Thymus (tissue), 11 donors: ENCODE measurements around the gene INTS1. TPM values are rescaled to one million over a fixed set of nuclear protein-coding genes. Genes with fewer than 3 reads are reported as not detected.
"Not testable (repeated sequence)": the region's sequence is repeated elsewhere in the genome, so short reads cannot be mapped to it uniquely, and the experiment has no call there.

Experiments
- DNase-seq, 9 donors: peaks; one replicate each; pipeline ENCODE4 v3.0.0-alpha.2; 2013; ENCODE audit warnings: low spot score in 9 of 9, low read depth in 6 of 9, missing footprints in 1 of 9
- H3K27ac ChIP-seq, 2 donors: one replicate each; pipeline ENCODE4 v1.5.1; 2013; ENCODE audit warnings: control low read depth in 1 of 2, low read depth in 1 of 2, low read length in 1 of 2, mild to moderate bottlenecking in 1 of 2, moderate library complexity in 1 of 2
- H3K27me3 ChIP-seq, 2 donors: one replicate each; pipeline ENCODE4 v1.5.1; 2013; ENCODE audit warnings: low read length in 1 of 2; ENCODE audit not compliant: control insufficient read depth in 2 of 2, insufficient read depth in 1 of 2
- H3K36me3 ChIP-seq, 2 donors: one replicate each; pipeline ENCODE4 v1.5.1; 2013; ENCODE audit warnings: low read length in 1 of 2, mild to moderate bottlenecking in 1 of 2, moderate library complexity in 1 of 2; ENCODE audit not compliant: control insufficient read depth in 2 of 2, insufficient read depth in 2 of 2
- H3K4me1 ChIP-seq, 2 donors: one replicate each; pipeline ENCODE4 v1.5.1; 2013; ENCODE audit warnings: low read length in 2 of 2; ENCODE audit not compliant: control insufficient read depth in 2 of 2, insufficient read depth in 2 of 2
- H3K4me3 ChIP-seq, 2 donors: one replicate each; pipeline ENCODE4 v1.5.1; 2013; ENCODE audit warnings: low read length in 2 of 2, control low read depth in 1 of 2, mild to moderate bottlenecking in 1 of 2
- H3K9me3 ChIP-seq, 2 donors: one replicate each; pipeline ENCODE4 v1.5.1; 2013; ENCODE audit warnings: low read length in 1 of 2, mild to moderate bottlenecking in 1 of 2; ENCODE audit not compliant: control insufficient read depth in 2 of 2, insufficient read depth in 1 of 2
- WGBS: extraction: QIAGEN DNeasy Blood & Tissue Kit; methylation state at CpG from one replicate; pipeline ENCODE4 v1.1.7; 2013; 5-methylcytosine and 5-hydroxymethylcytosine counted together
- polyA plus RNA-seq: library from polyadenylated mRNA; stranded (reverse); fragments of 200-250 nt; gene quantifications from one replicate; pipeline ENCODE4 v1.2.3, GENCODE V29; 2013
- total RNA-seq: library from RNA; stranded (reverse); fragments of 120-200 nt; gene quantifications from one replicate; pipeline ENCODE4 v1.2.4, GENCODE V29; 2013
- donor health status: healthy.

The INTS1 gene
- total and polyA plus RNA-seq, 2 donors = 19.6 to 287 TPM

DNA sequence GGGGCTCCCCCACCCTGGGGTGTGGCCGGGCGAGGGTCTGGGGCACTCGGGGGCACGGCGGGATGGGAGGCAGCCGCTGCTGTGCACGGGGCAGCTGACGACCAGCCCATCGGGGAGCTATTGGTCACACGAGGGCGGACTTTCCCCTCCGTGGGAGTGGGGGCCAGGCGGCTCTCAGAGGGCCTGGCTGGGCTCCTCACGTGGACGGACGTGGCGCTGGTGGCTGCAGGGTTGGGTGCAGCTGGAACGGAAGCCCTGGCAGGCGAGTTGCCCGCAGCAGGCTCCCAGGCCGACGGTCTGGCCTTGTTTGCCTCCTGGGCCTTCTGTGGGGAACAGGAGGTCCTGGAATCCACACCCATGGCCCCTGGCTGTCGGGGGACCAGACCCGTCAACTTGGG lies 59.3 kb downstream of the INTS1 start:
- H3K4me1 ChIP-seq = peaks cover 0 to 2% of the 10 kb centered on the region in 2 donors
- H3K36me3 ChIP-seq = no peaks in the 10 kb centered on the region
- H3K27ac ChIP-seq = no peak overlapping the region
- WGBS = 93% methylated on average over 24 of the region's 24 CpGs
- no peak overlapping the region for H3K4me3 ChIP-seq
- DNase-seq = no peak
- no peaks in the 10 kb centered on the region for H3K27me3 ChIP-seq
- no peaks in the 10 kb centered on the region for H3K9me3 ChIP-seq

DNA sequence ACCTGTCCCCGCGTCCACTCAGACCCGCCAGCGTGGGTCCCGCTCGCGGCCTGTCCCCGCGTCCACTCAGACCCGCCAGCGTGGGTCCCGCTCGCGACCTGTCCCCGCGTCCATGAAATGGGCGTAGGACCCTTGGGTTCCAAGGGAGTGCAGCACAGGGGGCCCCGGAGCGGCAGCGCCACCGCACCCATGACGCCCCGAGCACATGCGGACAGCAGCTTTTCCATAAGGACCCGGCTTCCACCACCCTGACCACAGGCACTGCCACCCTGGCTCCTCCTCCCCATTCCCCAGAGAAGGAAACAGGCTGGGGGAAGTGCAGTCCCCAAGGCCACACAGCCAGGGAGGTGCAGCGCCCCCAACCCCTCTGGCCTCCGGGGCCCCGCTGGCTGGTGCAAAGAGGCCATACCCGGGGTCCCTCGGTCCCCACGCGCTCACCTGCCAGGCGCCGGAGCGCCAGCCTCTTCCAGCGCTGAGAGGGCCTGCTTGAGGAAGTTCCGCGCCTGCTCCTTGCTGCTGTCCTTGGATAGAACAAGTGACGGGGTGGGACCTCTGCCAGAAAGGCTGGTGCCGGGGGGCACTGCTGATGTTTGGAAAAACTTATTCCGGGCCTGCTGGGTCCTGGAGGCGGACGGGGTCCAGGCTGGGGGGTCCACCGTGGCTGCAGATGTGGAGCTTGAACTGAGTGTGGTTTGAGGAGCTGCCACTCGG lies 59.8 kb downstream of the INTS1 start:
- Histone ChIP-seq H3K4me3 (no peak overlapping the region), H3K4me1 (peaks cover 0 to 2% of the 10 kb centered on the region in 2 donors), H3K27ac (no peak overlapping the region), H3K9me3 (no peaks in the 10 kb centered on the region), H3K27me3 (no peaks in the 10 kb centered on the region), H3K36me3 (no peaks in the 10 kb centered on the region)
- WGBS = 96% methylated on average over 45 of the region's 45 CpGs
- no peak for DNase-seq

DNA sequence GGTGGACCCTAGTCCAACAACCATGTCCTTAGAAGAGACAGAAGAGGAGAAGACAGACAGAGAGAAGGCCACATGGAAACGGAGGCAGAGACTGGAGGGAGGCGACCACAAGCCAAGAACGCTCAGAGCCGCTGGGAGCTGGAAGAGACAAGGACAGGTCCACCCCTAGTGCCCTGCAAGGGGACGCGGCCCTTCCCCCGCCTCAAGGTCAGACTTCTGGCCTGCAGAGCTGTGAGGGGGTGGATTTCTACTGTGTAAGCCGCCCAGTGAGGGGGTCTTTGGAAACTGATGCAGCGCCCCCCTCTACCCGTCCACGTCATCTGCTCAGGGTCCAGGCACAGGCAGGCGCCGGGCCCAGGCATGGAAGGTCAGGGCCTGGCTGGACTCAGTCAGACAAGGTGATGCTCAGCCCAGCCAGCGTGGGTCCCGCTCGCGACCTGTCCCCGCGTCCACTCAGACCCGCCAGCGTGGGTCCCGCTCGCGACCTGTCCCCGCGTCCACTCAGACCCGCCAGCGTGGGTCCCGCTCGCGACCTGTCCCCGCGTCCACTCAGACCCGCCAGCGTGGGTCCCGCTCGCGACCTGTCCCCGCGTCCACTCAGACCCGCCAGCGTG lies 60.5 kb downstream of the INTS1 start:
- H3K9me3 ChIP-seq, DNase-seq, H3K36me3 ChIP-seq, H3K27me3 ChIP-seq, H3K27ac ChIP-seq, H3K4me1 ChIP-seq, H3K4me3 ChIP-seq: not testable (repeated sequence)
- 96% methylated on average over 26 of the region's 42 CpGs for WGBS

DNA sequence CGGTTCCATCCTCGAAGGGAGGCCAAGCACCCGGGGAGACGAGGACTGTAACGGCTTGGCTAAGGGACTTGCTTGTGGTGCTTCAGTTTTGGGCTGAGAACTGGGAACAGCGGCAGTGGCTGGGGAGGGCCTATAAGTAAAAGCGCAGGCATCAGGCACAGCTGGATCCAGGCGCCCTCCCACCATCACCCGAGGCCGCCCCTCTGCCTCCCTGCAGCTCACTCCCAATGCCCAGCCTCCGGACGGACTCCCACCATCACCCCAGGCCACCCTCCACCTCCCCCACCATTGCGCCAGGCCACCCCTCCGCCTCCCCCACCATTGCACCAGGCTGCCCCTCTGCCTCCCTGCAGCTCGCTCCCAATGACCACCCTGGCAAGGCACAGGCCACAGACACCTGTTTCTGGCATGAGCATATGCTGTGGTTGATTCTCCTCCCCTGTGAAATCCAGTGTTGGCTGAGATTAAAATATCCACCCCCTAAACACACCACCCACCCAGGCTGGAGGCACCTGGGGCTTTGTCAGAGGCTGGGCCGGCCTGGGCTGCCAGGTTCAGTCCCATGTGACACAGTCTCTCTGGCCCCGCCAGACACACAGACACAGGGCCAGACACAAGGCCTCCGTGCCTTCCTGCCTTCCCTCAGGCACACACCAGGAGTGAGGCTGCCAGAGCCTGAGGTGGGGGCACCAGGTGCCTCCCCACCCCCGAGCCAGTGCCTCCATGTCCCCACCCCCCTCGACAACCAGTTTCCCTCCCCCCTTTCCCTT lies 61.6 kb downstream of the INTS1 start:
- WGBS = 89% methylated on average over 20 of the region's 20 CpGs

DNA sequence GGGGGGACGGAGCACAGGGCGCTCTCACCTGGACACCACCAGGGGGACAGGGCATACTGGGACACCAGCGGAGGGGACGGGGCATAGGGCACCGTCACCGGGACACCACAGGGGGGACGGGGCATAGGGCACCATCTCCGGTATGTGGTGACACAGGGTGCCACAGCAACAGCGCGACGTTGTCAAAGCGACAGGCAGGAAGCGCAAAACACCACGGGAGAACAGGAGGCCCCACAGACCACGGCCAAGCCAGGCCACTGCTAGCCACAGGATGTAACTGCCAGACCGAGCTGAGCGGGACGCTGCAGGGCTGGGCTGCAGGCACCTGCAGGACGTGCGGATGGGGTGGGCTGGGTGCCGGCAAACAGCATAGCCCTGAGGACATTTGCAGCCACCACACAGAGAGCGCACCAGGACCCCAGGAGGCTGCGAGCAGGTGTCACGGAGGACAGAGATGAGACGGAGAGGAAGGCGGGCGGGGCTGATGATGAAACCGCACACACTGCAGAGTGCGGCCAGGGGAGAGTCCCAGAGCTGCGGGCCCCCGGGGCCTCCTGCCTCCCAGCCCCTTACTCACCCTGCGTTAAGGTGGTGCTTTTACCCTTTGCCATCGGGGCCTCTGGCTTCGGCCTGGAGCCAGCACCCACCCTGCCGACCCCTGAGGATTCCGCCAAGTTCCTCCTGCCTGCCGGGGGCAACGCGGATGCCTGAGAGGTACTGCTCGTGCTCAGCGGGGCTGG lies 62.4 kb downstream of the INTS1 start:
- Histone ChIP-seq H3K9me3 (no peaks in the 10 kb centered on the region), H3K36me3 (no peaks in the 10 kb centered on the region), H3K4me1 (no peaks in the 10 kb centered on the region), H3K27me3 (no peaks in the 10 kb centered on the region), H3K27ac (no peak overlapping the region), H3K4me3 (no peak overlapping the region)
- WGBS = 91% methylated on average over 41 of the region's 41 CpGs
- no peak for DNase-seq

More for the DNA sequence above, 61.6 kb downstream of the INTS1 start:
- Histone ChIP-seq H3K27me3 (no peaks in the 10 kb centered on the region), H3K27ac (no peak overlapping the region), H3K4me1 (no peaks in the 10 kb centered on the region), H3K4me3 (no peak overlapping the region), H3K36me3 (no peaks in the 10 kb centered on the region), H3K9me3 (no peaks in the 10 kb centered on the region)
- DNase-seq = no peak

DNA sequence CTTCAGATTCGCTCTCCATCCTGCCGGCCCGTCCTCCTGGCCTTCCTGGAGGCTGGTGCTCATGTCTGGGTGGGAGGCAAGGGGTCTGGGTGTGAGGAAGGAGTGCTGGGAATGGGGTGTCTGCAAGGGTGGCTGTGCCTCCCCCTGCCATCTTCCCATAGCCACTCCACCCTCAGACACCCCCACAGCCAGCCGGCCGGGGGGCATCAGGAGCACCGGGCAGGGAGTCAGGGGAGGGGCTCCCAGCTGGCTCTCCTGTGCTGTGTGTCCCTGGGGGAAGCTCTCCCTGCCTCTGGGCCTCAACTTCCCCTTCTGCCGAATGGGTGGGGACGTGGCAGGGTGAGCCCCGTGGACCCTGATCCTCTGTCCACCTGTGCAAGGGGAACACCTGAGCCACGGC lies 63.6 kb downstream of the INTS1 start:
- H3K4me1 ChIP-seq = no peaks in the 10 kb centered on the region
- no peaks in the 10 kb centered on the region for H3K9me3 ChIP-seq
- H3K36me3 ChIP-seq = no peaks in the 10 kb centered on the region
- DNase-seq = no peak
- 87% methylated on average over 10 of the region's 10 CpGs for WGBS
- H3K4me3 ChIP-seq = no peak overlapping the region
- H3K27me3 ChIP-seq = no peaks in the 10 kb centered on the region
- no peak overlapping the region for H3K27ac ChIP-seq

DNA sequence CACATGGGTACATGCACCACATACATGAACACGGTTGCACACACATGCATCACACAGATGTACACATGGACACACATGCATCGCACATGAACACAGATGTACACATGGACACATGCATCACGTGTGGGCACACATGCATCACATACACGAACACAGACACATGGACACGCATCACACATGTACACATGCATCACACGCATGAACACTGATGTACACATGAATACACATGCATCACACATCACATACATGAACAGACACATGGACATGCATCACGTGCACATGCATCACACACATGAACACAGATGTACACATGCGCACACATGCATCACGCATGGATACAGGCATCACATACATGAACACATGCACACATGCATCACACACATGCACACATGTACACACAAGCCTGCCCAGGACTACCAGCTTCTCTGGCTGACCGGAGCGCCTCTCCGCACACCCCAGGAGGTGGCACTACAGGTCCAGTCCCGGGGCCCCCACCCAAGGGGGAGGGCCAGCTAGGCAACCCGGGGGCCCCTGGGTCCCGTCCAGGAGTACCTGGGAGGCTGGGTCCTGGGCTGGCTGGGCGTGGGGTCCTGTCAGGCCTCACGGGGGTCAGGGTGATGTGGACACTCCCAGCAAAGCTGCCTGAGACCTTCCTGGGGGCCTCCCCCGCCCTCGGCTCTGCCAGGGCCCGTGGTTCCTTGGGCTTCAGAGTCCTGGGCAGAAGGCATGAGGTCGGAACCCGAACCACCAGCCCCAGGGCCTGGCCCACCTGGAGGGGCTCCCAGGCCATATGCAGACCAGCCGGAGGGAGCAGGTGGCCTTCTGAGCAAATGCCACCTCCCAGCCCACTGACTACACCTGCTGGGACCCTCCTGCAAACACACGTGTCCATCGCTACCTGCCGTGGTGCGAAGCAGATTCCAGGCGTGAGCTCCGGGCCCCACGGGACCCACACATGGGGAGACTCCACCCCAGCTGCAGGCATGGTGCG lies 64.5 kb downstream of the INTS1 start:
- H3K27ac ChIP-seq = no peak overlapping the region
- WGBS = 94% methylated on average over 31 of the region's 31 CpGs
- no peaks in the 10 kb centered on the region for H3K9me3 ChIP-seq
- no peak overlapping the region for H3K4me3 ChIP-seq
- H3K27me3 ChIP-seq = no peaks in the 10 kb centered on the region
- H3K36me3 ChIP-seq = no peaks in the 10 kb centered on the region
- no peak for DNase-seq
- no peaks in the 10 kb centered on the region for H3K4me1 ChIP-seq

DNA sequence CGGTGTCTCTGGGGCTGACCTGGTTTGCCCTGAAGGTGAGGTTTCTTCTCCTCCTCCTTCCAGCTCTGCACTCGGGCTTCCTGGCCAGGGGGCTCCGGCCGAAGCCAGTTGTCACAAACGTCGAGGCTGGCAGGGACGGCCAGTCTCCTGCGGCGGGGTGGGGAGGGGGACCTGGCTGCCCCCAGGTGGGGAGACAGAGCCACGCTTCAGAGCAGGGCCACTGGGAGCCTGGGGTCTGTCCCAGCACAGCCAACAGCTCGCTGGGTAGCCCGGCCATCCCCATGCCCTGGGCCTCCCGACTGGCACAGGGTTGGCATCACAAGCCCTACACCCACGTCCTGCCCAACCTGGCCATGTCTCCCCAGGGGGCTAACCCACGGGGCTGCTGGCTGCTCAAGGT lies 65.4 kb downstream of the INTS1 start:
- no peaks in the 10 kb centered on the region for H3K9me3 ChIP-seq
- WGBS = 93% methylated on average over 15 of the region's 15 CpGs
- no peak for DNase-seq
- no peak overlapping the region for H3K4me3 ChIP-seq
- H3K4me1 ChIP-seq = no peaks in the 10 kb centered on the region
- H3K27me3 ChIP-seq = no peaks in the 10 kb centered on the region
- no peak overlapping the region for H3K27ac ChIP-seq
- no peaks in the 10 kb centered on the region for H3K36me3 ChIP-seq
